Measurements from ENCODE around the gene SQSTM1.

Gene SQSTM1

DNA sequence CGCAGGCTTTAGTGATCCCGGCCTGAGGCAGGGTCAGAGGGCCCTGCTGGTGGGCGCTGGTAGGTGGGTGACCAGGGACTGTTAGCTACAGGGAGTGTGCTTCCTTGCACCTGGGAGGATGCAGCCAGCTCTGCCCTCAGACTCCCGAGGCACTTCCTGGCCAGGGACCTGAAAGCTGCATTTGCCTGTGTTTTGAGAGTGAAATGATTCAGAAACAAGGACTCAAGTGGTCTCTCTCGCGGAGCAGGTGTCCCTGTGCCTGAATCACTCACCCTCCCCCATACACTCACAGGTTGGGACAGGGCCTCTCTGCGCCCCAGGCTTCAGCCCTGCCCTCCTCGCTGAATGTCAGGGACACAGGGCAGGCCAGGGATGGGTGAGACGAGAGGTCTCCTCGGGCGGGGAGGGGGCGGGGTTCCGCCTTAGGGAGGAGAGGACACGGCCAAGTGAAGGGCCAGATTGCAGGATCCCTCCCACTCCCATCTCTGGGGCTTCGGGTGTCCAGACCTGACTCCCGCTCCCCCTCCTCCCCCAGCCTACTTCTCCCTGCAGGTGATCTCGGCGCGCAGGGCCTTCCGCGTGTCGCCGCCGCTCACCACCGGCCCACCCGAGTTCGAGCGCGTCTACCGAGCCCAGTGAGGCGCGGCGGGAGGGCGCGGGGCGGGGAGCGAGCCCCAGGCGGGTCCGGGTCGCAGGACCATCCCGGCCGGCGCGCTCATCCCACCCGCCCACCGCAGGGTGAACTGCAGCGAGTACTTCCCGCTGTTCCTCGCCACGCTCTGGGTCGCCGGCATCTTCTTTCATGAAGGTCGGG, 25.4 kb upstream of the SQSTM1 start:
- DNase-seq: no peak

GRCh38 chr5:179795863-179796833, 24.6 kb upstream of the SQSTM1 start:
- peak; percentile 59 for DNase-seq

- DNase-seq: no peak
These were observed 23.7 kb upstream of the SQSTM1 start for GRCh38 chr5:179796877-179797608.

- DNase-seq: no peak
These were observed 23.0 kb upstream of the SQSTM1 start for GRCh38 chr5:179797741-179798140.

DNA sequence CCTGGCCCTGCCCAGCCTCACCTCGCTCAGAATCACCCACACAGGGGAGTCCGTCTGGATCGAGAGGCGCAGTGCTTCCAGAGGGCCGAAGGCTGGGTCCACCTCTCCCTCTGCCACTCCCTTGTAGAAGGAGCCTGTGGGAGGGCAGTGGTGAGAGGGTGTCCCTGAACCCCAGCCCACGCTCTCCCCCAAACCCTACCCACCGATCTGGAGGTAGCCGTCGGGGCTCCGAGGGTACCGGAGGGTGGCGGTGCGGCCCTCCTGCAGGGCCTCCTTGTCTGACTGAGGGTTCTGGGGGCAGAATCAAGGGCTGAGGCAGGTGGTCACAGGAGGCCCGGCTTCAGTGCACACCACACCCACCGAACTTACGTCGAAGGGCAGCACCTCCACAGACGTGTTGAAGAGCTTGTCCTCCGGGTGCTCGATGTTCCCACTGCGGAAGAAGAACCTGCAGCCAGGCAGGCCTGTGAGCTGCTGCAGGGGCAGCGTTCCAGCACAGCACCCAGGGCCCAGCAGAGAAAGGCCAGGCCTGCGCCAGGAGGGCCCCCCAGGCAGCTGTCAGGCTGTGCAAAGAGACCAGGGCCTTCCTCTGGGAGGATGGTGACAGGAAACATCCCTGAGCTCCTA, 22.4 kb upstream of the SQSTM1 start:
- no peak for DNase-seq

- no peak for DNase-seq
These were observed 21.7 kb upstream of the SQSTM1 start for GRCh38 chr5:179798771-179799643.

DNA sequence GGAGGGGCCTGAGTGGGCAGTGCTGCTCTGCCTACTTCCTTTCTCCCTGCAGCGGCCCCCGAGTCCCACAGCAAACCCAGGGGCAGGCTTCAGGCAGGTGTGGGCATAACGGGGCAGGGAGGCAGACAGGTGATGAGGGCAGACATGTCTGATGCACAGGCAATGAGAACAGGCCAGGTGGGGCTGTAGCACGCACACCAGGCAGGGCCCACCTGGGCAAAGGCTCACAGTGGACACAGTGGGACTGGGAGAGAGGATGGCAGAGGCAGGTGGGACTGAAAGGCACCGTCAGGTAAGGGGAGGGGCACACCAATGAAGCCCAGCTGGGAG, 21.1 kb upstream of the SQSTM1 start:
- no peak for DNase-seq

GRCh38 chr5:179800071-179800695, 20.5 kb upstream of the SQSTM1 start:
- DNase-seq: no peak

DNA sequence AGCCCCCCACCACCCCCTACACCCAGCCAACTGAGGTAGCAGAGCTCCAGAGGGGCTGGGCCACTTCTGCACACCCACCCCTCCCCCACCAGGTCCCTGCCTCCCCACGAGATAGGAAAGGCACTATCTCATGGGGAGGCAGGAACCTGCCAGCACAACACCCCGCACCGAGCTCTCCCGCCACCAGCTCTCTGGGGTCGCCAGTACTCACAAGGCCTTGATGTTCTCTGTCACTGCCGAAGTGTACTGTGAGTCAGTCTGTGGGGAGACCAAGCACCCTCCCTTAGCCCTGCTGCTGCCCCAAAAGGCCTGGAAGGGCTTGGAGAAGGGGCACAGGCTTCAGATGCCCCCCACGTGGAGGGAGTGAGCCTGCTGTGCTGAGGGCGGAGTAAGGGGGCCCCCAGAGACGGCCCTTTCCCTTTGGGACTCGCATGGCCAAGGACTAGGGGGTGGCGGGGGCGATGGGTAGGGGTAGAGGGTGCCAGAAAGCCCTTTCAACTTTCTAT, 20.0 kb upstream of the SQSTM1 start:
- no peak for DNase-seq

DNA sequence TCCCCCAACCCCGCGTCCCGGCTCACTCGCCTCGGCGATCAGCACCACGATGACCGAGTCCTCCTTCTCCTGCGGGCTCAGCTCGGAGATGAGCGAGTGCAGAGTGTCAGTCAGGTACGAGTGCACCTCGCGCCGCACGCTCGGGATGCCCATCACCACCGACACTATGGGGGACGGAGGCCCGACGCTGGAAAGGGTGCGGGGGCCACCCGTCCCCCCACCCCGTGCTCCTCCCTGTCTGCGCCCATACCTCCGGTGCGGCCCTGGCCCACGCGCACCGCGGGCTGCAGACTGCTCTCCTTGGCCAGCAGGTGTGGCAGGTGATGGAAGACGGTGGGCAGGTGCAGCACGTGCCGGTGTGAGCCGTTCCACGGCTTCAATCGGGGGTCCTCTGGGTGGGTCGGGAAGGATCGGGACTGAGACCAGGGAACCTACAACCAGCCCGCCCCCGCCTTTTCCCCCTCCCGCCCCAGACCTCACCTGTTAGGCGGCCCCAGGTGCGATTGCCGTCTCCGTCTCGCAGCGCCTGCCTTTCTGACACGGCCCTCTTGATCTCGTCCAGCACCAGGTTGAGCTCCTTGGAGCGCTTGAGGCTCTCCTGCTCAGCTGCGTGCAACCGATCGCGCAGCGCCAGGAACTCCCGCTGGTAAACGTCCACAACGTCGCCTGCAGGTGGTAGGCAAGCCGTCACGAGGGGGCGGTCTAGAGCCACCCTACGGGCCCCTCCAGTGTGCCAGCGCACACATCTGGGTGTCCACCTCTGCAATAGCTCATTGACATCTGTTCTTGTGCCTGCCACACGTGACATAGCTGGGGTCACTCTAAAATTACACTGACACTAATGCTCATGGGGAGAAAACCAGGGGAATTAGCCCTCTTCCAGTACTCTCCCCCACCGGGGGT, 19.1 kb upstream of the SQSTM1 start:
- peak; percentile 82 for DNase-seq

DNA sequence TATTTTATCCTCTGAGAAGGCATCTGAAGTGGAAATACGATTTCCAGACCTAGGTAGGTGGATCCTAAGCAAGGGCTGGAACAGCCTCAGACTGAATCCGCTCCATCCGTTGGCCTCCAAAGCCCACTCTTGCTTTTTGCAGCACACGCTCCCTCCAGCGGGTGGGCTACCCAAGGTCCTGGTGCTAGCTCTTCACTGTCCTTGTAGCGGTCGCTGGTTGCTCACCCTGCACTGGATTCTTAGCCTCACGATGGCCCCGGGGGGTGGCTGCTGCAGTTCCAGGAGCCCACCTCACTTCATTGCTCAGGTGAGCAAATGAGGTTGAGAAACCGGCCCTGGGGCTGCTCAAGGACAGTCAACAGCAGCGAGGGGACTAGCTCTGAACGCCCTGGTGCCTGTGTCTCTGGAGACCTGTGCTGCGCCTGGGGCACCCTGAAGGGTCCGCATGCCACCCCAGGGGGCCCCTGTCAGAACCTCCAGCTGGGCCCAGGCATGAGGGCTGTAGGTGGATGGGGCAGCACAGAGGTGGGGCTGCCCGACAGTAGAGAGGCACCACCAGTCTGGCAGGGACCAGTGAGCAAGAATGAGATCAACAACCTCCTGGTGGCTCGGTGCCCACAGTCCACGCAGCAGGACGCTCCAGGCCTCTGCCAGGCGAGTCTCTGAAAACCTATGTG, 18.4 kb upstream of the SQSTM1 start:
- no peak for DNase-seq

DNA sequence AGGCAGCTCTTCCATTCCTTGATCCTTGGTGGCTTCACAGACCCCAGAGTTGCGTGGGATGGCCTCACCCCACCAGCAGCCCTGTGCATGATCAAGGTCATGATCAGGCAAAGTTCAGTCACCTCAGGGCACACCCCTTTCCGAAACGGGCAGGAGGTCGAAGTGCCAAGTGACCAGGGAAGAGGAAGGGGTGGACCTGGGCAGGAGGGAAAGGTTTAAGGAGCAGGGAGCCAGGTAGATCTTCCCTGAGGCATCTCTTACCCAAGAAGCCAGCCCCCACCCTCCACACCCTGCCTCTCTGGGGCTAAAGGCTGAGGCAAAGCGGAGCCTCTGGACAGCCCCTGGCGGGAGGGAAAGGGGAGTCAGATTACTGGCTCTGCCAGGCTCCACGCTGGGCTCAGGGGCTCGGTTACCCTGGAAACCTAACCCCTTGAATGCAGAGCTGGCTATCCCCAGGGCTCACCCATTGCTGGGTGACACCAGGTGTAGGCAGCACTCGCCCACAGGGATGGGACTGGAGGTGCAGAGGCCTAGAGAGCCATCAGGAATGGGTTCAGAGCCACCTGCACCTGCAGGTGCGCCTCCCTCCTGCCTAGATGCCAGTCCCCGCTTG, 17.6 kb upstream of the SQSTM1 start:
- DNase-seq: no peak

DNA sequence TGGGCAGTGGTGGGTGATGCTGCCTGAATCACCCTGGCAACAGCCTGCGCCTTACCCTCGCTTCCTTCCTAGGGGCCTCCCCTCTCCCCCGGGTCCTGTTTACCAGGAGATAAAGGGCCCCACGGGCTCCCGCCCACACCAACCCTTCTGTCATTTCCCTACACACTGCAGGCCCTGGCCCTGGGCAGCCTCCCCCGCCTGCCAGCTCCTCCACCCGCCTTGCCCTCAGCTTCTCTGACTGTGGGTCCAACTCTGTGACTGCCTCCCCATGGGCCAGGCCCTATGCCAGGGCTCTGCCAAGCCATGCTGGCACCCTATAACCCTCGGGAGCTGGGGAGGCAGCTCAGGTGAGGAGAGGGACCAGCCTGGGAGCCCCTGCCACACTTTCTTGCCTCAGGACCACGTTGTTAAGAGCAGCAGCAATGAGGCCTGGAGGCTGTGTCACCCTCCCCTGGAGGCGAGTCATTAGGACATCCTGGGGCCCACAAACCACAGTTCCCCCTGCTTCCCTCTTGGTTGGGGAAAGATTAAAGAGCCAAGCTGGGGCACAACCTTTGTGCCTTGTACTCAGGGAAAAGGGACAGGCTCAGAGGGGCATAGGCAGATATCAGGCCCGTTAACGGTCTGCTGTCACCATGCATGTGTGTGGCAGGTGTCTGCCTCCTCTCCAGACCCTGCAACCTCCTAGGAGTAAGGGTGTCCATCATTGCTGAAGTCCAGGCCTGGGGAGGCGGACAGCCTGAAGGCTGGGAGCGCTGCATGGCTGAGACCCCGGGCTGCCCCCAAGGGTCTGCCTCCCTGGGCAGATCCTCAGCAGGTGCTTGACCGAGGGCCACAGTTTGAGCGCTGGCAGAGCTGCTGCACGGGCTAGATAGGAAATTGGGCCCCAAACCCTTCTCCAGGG, 16.8 kb upstream of the SQSTM1 start:
- peak; percentile 32 for DNase-seq

- no peak for DNase-seq
These were observed 16.2 kb upstream of the SQSTM1 start for GRCh38 chr5:179804555-179804947.

- no peak for DNase-seq
These were observed 15.6 kb upstream of the SQSTM1 start for GRCh38 chr5:179805070-179805528.

DNA sequence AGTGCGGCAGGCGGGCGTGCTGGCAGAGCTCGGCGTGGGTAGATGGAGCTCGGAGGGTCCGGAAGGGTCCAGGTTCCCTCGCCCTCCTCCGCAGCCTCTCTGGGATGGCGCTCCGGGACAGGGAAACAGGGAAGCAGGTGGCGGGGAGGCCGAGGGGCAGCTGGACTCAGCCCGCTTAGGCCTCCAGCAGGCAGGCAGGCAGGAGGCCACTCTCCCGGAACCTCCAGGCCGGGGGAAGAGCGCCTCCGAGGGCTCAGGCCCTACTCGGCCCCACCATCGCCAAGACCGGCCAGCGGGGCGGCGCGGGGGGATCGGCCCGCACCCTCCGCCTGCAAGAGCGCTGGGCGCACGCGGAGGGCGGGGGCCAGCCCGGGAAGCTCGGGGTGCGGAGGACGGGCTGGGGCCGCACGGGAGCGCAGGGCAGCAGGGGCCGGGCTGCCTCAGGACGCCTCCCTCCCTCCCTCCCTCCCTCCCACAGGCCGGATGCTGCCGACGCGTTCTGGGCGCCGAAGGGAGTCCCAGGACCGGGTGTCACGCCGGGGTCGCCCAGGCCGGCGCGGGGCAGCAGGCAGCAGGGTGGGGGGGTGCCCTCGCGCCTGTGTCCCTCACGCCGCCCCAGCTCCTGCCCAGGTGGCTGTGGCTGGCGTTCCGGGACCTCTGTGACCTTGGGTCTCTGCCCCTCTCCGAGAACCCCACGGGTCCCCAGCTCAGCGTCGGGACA, 15.0 kb upstream of the SQSTM1 start:
- DNase-seq: no peak
